Activated B cell treated with CpG ODN at 0.5 μM for 24 hours (primary cell): Measurements from ENCODE around the gene PARVA. TPM values are rescaled to one million over a fixed set of nuclear protein-coding genes. Genes with fewer than 3 reads are reported as not detected.

Experiments used
- ATAC-seq: fragments of 200-7000 bp; cut with Tn5 transposase; one replicate; pipeline ENCODE4 v1.10.0; 2021; ENCODE audit warnings: low read depth, mild to moderate bottlenecking, moderate library complexity
- CTCF ChIA-PET: fragments of 350-600 bp; sonication (Branson Sonifier 250); formaldehyde crosslinking; loops from one replicate; lab custom pipeline; 2021; ENCODE audit warnings: antibody characterized with exemption; lab: Charles Lee
- POLR2A ChIA-PET: fragments of 350-600 bp; sonication (Branson Sonifier 250); formaldehyde crosslinking; loops from one replicate; lab custom pipeline; 2021; ENCODE audit warnings: antibody characterized with exemption; lab: Charles Lee
- DNase-seq: peaks from one replicate; pipeline ENCODE4 v3.0.0; 2022
- H3K27ac Mint-ChIP-seq: one replicate; pipeline ENCODE4 v1.8.0; 2020; ENCODE audit warnings: mixed read lengths
- H3K27me3 Mint-ChIP-seq: one replicate; pipeline ENCODE4 v1.8.0; 2021; ENCODE audit warnings: mixed read lengths
- H3K36me3 Mint-ChIP-seq: one replicate; pipeline ENCODE4 v1.8.0; 2021; ENCODE audit warnings: low read depth, mixed read lengths
- H3K4me1 Mint-ChIP-seq: one replicate; pipeline ENCODE4 v1.8.0; 2021; ENCODE audit warnings: mixed read lengths
- H3K4me3 Mint-ChIP-seq: one replicate; pipeline ENCODE4 v1.8.0; 2020; ENCODE audit warnings: mild to moderate bottlenecking, mixed read lengths
- H3K9me3 Mint-ChIP-seq: one replicate; pipeline ENCODE4 v1.8.0; 2020; ENCODE audit warnings: mixed read lengths
- intact Hi-C: fragments of 100-400 bp; cut with micrococcal nuclease; formaldehyde crosslinking; loops from one replicate; pipeline ENCODE4 v1.15.1; 2024
- total RNA-seq: library from RNA; stranded (reverse); gene quantifications from 2 replicates; pipeline ENCODE4 v1.2.3, GENCODE V29; 2022
- TF ChIP-seq, protein P1 (sequence below): fragments of 200-600 bp; IDR thresholded peaks from one replicate; pipeline ENCODE4 v1.8.0; 2022; ENCODE audit warnings: antibody characterized with exemption, mild to moderate bottlenecking

PARVA gene
- total RNA-seq, 1 donor from 2014 or later: not detected

DNA sequence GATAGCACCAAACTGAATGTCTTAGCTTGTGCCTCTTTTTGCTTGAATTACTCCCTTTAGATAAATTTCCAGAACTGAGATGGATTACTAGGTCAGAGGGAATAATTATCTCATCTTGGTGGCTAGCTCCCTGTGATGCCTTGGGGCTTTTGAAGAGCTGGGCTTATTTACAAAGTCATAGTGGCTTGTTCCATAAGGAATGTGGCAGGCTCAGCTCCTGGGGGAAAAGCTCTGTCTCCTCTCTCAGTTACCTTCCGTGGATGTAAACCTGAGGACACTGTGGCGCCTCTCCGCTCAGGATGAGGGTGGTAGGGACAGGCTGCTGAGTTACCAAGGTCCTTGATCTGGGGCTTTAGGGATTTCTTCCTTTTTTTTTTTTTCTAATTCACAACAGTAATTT, 121.7 kb downstream of the PARVA start:
- intact Hi-C loops: no loop called here
- TF ChIP-seq, protein P1, sequence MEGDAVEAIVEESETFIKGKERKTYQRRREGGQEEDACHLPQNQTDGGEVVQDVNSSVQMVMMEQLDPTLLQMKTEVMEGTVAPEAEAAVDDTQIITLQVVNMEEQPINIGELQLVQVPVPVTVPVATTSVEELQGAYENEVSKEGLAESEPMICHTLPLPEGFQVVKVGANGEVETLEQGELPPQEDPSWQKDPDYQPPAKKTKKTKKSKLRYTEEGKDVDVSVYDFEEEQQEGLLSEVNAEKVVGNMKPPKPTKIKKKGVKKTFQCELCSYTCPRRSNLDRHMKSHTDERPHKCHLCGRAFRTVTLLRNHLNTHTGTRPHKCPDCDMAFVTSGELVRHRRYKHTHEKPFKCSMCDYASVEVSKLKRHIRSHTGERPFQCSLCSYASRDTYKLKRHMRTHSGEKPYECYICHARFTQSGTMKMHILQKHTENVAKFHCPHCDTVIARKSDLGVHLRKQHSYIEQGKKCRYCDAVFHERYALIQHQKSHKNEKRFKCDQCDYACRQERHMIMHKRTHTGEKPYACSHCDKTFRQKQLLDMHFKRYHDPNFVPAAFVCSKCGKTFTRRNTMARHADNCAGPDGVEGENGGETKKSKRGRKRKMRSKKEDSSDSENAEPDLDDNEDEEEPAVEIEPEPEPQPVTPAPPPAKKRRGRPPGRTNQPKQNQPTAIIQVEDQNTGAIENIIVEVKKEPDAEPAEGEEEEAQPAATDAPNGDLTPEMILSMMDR: no peak
- Mint-ChIP-seq H3K27ac (no peak overlapping the region), H3K4me1 (no peaks in the 10 kb centered on the region), H3K4me3 (no peak overlapping the region), H3K36me3 (no peaks in the 10 kb centered on the region), H3K27me3 (no peaks in the 10 kb centered on the region), H3K9me3 (no peaks in the 10 kb centered on the region)
- DNase-seq (no peak), ATAC-seq (no peak)
- ChIA-PET POLR2A (no interaction called here), CTCF (no interaction called here)

DNA sequence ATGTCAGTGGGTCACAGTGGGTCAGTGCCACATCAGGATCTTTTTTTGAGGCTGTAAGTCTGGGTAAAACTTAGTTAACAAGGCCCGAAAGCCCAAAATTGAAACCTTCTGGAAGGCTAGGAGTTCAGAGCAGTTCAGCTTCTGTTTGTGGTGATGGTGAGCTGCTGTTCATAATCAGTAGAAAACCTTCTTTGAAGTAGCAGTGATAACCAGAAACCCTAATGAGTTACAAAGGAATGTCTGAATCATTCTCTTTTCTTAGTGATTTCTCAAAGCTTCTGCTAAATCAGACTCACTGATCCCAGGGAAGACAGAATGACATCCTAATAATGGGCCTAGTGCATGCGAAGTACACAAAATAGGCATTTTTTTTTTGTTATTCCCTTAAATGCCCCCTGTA, 124.7 kb downstream of the PARVA start:
- CTCF ChIA-PET: no interaction called here
- DNase-seq: no peak

DNA sequence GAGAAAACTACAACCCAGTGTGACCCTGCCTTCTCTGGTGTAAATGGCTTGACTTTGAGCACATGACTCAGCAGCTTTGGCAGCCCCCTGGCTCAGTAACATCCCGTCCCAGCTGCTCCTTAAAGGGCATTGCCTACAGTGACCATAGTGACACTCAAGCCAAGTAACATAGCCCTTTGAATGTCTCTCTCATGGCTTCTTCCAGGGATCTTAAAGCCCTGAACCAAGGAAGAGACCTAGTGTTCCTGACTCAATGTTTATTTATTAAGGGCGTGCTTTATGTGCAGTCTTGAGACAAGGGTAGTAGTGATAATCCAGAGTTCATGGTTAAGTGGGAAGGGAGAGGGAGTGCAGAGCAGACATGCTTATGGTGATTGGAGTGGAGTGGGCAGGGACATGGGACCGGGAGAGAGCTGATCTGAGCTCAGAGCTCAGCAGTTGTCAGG, 125.7 kb downstream of the PARVA start:
- POLR2A ChIA-PET: no interaction called here
- H3K9me3 Mint-ChIP-seq: no peaks in the 10 kb centered on the region
- TF ChIP-seq, protein P1: no peak
- ATAC-seq (no peak), DNase-seq (no peak)
- H3K4me1 Mint-ChIP-seq: no peaks in the 10 kb centered on the region
- intact Hi-C loops: no loop called here
- H3K27ac Mint-ChIP-seq: no peak overlapping the region
- no peaks in the 10 kb centered on the region for H3K36me3 Mint-ChIP-seq
- H3K4me3 Mint-ChIP-seq: no peak overlapping the region
- CTCF ChIA-PET: no interaction called here
- no peaks in the 10 kb centered on the region for H3K27me3 Mint-ChIP-seq

More for the DNA sequence above, 124.7 kb downstream of the PARVA start:
- ATAC-seq: no peak
- Mint-ChIP-seq H3K27ac (no peak overlapping the region), H3K36me3 (no peaks in the 10 kb centered on the region), H3K27me3 (no peaks in the 10 kb centered on the region), H3K4me3 (no peak overlapping the region), H3K9me3 (no peaks in the 10 kb centered on the region), H3K4me1 (no peaks in the 10 kb centered on the region)
- intact Hi-C loops: no loop called here
- POLR2A ChIA-PET: no interaction called here
- TF ChIP-seq, protein P1: no peak

DNA sequence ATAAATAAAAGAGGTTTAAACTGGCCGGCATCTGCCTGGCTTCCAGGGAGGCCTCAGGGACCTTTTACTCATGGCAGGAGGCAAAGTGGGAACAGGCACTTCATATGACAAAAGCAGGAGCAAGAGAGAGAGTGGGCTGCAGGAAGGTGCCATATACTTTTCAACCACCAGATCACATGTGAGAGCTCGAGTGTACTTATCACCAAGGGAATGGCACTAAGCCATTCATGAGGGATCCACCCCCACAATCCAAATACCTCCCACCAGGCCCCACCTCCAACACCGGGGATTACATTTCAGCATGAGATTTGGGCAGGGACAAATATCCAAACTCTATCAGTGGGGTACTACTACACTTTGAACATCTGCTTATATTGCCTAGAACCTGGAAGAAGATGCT, 126.5 kb downstream of the PARVA start:
- H3K36me3 Mint-ChIP-seq: no peaks in the 10 kb centered on the region
- H3K9me3 Mint-ChIP-seq: no peaks in the 10 kb centered on the region
- no peaks in the 10 kb centered on the region for H3K27me3 Mint-ChIP-seq
- ChIA-PET CTCF (no interaction called here), POLR2A (no interaction called here)
- TF ChIP-seq, protein P1: no peak
- H3K4me3 Mint-ChIP-seq: no peak overlapping the region
- intact Hi-C loops: no loop called here
- no peak for ATAC-seq
- no peaks in the 10 kb centered on the region for H3K4me1 Mint-ChIP-seq
- no peak for DNase-seq
- no peak overlapping the region for H3K27ac Mint-ChIP-seq

DNA sequence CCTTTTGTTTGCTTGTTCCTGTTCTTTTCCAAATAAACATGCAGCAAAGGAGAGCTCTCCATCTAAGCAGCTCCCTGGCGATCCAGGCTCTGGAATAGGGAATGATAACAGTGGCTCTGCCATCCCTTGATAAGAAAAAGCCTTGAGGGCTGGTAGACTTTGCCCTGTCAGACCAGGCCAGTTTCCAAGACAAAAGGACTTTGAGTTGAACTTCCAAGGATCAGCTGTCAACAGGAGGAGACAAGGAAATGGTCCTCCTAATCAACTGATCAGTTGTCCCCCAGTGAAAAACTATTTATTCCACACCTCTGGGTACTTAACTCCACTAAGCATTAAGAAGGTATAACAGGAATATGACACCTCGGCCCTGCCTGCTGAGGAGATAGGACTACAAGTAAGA, 127.8 kb downstream of the PARVA start:
- no peak overlapping the region for H3K4me3 Mint-ChIP-seq
- ChIA-PET POLR2A (no interaction called here), CTCF (no interaction called here)
- no peak overlapping the region for H3K27ac Mint-ChIP-seq
- H3K4me1 Mint-ChIP-seq: no peaks in the 10 kb centered on the region
- no peak for ATAC-seq
- H3K36me3 Mint-ChIP-seq: no peaks in the 10 kb centered on the region
- no peak for DNase-seq
- TF ChIP-seq, protein P1: no peak
- H3K27me3 Mint-ChIP-seq: no peaks in the 10 kb centered on the region
- H3K9me3 Mint-ChIP-seq: no peaks in the 10 kb centered on the region
- intact Hi-C loops: no loop called here
